ENCODE results near the gene FAM200C.

The FAM200C gene

DNA sequence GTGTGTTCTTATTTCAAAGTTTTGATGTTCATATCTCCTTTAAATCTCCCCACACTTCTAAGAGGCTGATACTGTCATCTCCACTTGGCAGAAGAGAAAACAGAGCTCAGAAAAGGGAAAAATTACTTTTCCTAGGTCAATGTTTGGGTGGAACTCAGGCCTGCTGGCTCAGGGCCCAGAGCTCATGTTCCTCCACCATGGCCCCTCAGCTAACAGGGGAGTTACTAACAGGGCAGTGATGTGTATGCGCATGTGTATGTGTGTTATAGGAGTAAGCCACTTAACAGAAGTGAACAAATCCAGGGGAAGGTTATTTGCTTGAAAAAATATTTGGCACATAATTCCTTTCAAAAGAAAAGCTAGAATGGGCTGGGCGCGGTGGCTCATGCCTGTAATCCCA, 32.0 kb downstream of the FAM200C start:
- no peak overlapping the region for H3K9ac ChIP-seq (ENCODE audit: insufficient read length, low read depth)
- TF ChIP-seq ZNF274 (IDR thresholded peaks at IDR 0.05; ENCODE audit: low read depth, low read length): no peak
- TF ChIP-seq SUZ12 (IDR thresholded peaks at IDR 0.05; ENCODE audit: extremely low read depth, insufficient read depth, insufficient read length): no peak
- TF ChIP-seq YY1 (IDR thresholded peaks at IDR 0.05; ENCODE audit: insufficient read depth, insufficient read length): no peak
- no peaks in the 10 kb centered on the region for H3K9me3 ChIP-seq (ENCODE audit: insufficient read depth, low read length)
- H3K4me1 ChIP-seq (ENCODE audit: insufficient read depth, insufficient read length): peaks cover 6% of the 10 kb centered on the region
- H3K27me3 ChIP-seq (ENCODE audit: insufficient read depth, insufficient read length): peaks cover 35% of the 10 kb centered on the region
- no peak overlapping the region for H3K4me3 ChIP-seq (ENCODE audit: insufficient read length, low read depth)
- no peak for DNase-seq (ENCODE audit: low read depth, low spot score)
- H3K36me3 ChIP-seq (ENCODE audit: insufficient read depth, insufficient read length, low read length): no peaks in the 10 kb centered on the region

DNA sequence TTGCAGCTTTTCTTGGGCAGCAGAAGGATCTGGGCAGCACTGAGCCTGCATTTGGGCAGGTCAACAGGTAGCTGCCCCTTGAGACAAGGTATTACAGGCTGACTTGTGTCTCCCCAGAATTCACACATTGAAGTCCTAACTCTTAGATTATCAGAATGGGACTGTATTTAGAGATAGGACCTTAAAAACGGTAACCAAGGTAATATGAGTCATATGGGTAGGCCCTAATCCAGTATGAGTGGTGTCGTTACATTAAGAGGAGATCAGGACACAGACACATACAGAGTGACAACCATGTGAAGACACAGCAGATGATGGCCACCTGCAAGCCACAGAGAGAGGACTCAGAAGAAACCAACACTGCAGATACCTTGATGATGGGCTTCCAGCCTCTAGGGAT, 32.6 kb downstream of the FAM200C start:
- no peak for TF ChIP-seq ZNF274 (IDR thresholded peaks at IDR 0.05; ENCODE audit: low read depth, low read length)
- no peak for TF ChIP-seq YY1 (IDR thresholded peaks at IDR 0.05; ENCODE audit: insufficient read depth, insufficient read length)
- no peak for TF ChIP-seq SUZ12 (IDR thresholded peaks at IDR 0.05; ENCODE audit: extremely low read depth, insufficient read depth, insufficient read length)
- no peak overlapping the region for H3K4me3 ChIP-seq (ENCODE audit: insufficient read length, low read depth)
- no peaks in the 10 kb centered on the region for H3K9me3 ChIP-seq (ENCODE audit: insufficient read depth, low read length)
- no peak for DNase-seq (ENCODE audit: low read depth, low spot score)
- peaks cover 35% of the 10 kb centered on the region for H3K27me3 ChIP-seq (ENCODE audit: insufficient read depth, insufficient read length)
- peaks cover 6% of the 10 kb centered on the region for H3K4me1 ChIP-seq (ENCODE audit: insufficient read depth, insufficient read length)
- H3K9ac ChIP-seq (ENCODE audit: insufficient read length, low read depth): no peak overlapping the region
- H3K36me3 ChIP-seq (ENCODE audit: insufficient read depth, insufficient read length, low read length): no peaks in the 10 kb centered on the region

DNA sequence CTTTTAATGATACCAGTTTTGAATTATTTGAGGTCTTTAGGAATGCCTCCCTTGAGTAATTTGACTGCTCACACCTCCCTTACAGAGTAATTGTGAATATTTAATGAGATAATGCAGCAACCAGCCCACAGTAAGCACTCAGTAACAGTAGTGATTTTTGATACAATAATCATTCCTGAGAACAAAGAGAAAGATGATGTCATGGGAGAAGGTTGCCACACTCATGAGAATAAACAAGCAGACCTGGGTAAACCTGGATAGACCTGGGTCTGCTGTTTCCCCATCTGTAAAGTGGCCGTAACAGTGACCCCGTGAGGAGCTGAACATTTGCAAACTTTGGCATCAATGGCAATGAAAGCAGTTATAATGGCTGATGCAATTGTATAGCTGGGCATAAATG, 33.6 kb downstream of the FAM200C start:
- DNase-seq (ENCODE audit: low read depth, low spot score): no peak
- Histone ChIP-seq H3K4me3 (ENCODE audit: insufficient read length, low read depth) (no peak overlapping the region), H3K9ac (ENCODE audit: insufficient read length, low read depth) (no peak overlapping the region), H3K4me1 (ENCODE audit: insufficient read depth, insufficient read length) (peaks cover 6% of the 10 kb centered on the region), H3K27me3 (ENCODE audit: insufficient read depth, insufficient read length) (peaks cover 28% of the 10 kb centered on the region), H3K9me3 (ENCODE audit: insufficient read depth, low read length) (no peaks in the 10 kb centered on the region), H3K36me3 (ENCODE audit: insufficient read depth, insufficient read length, low read length) (no peaks in the 10 kb centered on the region)
- no peak for TF ChIP-seq ZNF274 (IDR thresholded peaks at IDR 0.05; ENCODE audit: low read depth, low read length)
- no peak for TF ChIP-seq YY1 (IDR thresholded peaks at IDR 0.05; ENCODE audit: insufficient read depth, insufficient read length)
- no peak for TF ChIP-seq SUZ12 (IDR thresholded peaks at IDR 0.05; ENCODE audit: extremely low read depth, insufficient read depth, insufficient read length)

DNA sequence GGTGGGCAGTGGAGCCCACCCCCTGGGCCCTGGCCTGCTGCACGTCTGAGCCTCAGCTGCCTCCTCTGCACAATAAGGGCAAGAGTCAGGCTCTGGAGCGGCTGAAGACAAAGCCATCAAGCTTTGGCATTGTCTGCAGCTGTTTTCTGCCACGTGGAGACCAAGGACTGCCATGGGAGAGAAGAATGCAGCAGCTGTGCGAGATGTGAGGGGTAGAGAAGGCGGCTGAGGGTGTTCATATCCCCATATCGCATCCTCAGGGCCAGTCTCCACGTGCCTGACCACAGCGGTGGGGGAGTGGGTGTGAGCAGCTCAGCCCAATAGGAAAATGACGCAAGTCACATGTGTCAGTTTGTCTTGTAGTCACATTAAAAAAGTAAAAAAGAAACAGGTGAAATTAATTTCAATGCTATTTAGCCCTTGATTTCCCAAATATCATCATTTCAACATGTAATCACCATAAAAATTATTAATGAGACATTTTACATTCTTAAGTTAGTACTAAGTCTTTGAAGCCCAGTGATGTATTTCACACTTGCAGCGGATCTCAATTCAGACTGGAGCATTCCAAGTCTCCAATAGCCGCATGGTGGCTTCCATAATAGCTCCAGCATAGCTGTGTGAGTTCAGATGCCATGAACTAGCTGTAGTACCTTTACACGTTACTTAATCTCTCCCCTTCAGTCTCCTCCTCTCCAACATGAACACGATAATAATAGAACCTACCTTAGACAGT, 36.0 kb downstream of the FAM200C start:
- H3K9ac ChIP-seq (ENCODE audit: insufficient read length, low read depth): no peak overlapping the region
- TF ChIP-seq SUZ12 (IDR thresholded peaks at IDR 0.05; ENCODE audit: extremely low read depth, insufficient read depth, insufficient read length) (no peak), ZNF274 (IDR thresholded peaks at IDR 0.05; ENCODE audit: low read depth, low read length) (no peak), YY1 (IDR thresholded peaks at IDR 0.05; ENCODE audit: insufficient read depth, insufficient read length) (no peak)
- no peaks in the 10 kb centered on the region for H3K9me3 ChIP-seq (ENCODE audit: insufficient read depth, low read length)
- no peak overlapping the region for H3K4me3 ChIP-seq (ENCODE audit: insufficient read length, low read depth)
- H3K27me3 ChIP-seq (ENCODE audit: insufficient read depth, insufficient read length): peaks cover 4% of the 10 kb centered on the region
- no peaks in the 10 kb centered on the region for H3K36me3 ChIP-seq (ENCODE audit: insufficient read depth, insufficient read length, low read length)
- DNase-seq (ENCODE audit: low read depth, low spot score): no peak
- no peaks in the 10 kb centered on the region for H3K4me1 ChIP-seq (ENCODE audit: insufficient read depth, insufficient read length)

DNA sequence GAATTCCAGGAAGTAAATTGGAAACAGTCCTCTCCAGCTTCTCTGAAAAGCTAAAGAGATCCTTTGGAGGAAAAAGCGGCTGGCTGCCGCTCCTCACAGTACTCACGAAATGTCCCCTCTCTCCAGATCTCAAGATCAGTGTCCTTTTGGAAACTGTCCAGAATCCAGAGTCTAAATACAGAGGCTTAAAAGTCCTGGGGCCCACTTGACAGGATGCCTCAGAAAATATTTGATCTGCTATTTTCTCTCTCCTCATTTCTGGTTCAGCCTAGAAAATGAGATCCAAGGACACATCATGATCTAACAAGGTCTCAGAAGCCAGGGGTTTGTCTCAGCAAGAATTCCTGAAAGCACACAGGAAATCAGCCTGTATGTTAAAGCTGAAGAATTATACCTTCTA, 36.6 kb downstream of the FAM200C start:
- H3K27me3 ChIP-seq (ENCODE audit: insufficient read depth, insufficient read length): no peaks in the 10 kb centered on the region
- TF ChIP-seq SUZ12 (IDR thresholded peaks at IDR 0.05; ENCODE audit: extremely low read depth, insufficient read depth, insufficient read length): no peak
- no peak for TF ChIP-seq ZNF274 (IDR thresholded peaks at IDR 0.05; ENCODE audit: low read depth, low read length)
- no peak for TF ChIP-seq YY1 (IDR thresholded peaks at IDR 0.05; ENCODE audit: insufficient read depth, insufficient read length)
- DNase-seq (ENCODE audit: low read depth, low spot score): no peak
- H3K36me3 ChIP-seq (ENCODE audit: insufficient read depth, insufficient read length, low read length): no peaks in the 10 kb centered on the region
- no peak overlapping the region for H3K4me3 ChIP-seq (ENCODE audit: insufficient read length, low read depth)
- no peaks in the 10 kb centered on the region for H3K9me3 ChIP-seq (ENCODE audit: insufficient read depth, low read length)
- no peaks in the 10 kb centered on the region for H3K4me1 ChIP-seq (ENCODE audit: insufficient read depth, insufficient read length)
- H3K9ac ChIP-seq (ENCODE audit: insufficient read length, low read depth): no peak overlapping the region

DNA sequence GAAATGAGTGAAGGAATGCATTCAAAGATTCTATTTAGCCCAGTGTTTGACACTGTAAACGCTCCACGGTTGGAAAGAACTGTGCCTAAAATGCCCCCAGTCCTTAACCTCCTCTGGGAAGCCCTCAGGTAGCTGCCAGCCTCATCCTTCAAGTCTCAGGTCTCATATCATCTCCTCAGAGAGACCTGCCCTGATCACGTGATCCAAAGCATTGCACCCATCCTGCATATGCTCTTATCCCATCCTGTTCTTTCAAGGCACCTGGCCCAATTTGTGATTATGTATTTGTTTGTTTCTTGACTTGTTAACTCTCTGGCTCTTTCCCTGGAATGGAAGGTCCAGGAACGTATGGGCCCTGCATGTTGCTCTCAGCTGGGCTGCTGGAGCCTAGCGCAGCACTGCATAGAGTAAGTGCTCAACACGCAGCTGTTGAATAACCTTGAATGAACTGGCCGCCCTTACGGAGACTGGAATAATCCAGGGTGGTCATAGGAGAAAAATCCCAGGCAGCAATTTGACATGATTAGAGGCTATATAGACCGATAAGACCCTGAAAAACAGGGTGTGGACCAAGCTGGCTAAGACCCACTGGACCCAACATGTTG, 38.1 kb downstream of the FAM200C start:
- Histone ChIP-seq H3K27me3 (ENCODE audit: insufficient read depth, insufficient read length) (no peaks in the 10 kb centered on the region), H3K9ac (ENCODE audit: insufficient read length, low read depth) (no peak overlapping the region), H3K4me1 (ENCODE audit: insufficient read depth, insufficient read length) (peaks cover 3% of the 10 kb centered on the region), H3K36me3 (ENCODE audit: insufficient read depth, insufficient read length, low read length) (no peaks in the 10 kb centered on the region), H3K4me3 (ENCODE audit: insufficient read length, low read depth) (no peak overlapping the region), H3K9me3 (ENCODE audit: insufficient read depth, low read length) (no peaks in the 10 kb centered on the region)
- no peak for DNase-seq (ENCODE audit: low read depth, low spot score)
- TF ChIP-seq ZNF274 (IDR thresholded peaks at IDR 0.05; ENCODE audit: low read depth, low read length) (no peak), SUZ12 (IDR thresholded peaks at IDR 0.05; ENCODE audit: extremely low read depth, insufficient read depth, insufficient read length) (no peak), YY1 (IDR thresholded peaks at IDR 0.05; ENCODE audit: insufficient read depth, insufficient read length) (no peak)

DNA sequence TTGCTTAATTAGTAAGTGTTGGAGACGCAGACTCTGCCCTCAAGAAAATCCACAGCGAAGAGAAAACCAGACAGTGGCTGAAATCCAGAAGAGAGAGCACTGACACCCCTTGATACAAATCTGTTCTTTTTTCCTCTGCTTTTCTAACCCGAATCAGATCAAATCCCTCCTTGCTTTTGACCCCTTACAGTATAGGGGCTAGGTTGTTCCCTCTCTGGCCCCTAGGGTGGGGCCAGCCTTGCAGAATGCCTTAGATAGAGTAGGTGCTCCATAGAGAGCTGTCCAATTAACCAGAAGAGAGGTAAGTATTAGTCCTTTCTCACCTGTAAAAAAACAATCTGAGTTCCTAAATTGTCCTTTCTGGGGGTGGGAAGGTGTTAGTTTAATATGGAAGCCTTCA, 39.5 kb downstream of the FAM200C start:
- Histone ChIP-seq H3K9ac (ENCODE audit: insufficient read length, low read depth) (no peak overlapping the region), H3K4me1 (ENCODE audit: insufficient read depth, insufficient read length) (peaks cover 5% of the 10 kb centered on the region), H3K4me3 (ENCODE audit: insufficient read length, low read depth) (no peak overlapping the region), H3K9me3 (ENCODE audit: insufficient read depth, low read length) (no peaks in the 10 kb centered on the region), H3K36me3 (ENCODE audit: insufficient read depth, insufficient read length, low read length) (no peaks in the 10 kb centered on the region), H3K27me3 (ENCODE audit: insufficient read depth, insufficient read length) (no peaks in the 10 kb centered on the region)
- TF ChIP-seq ZNF274 (IDR thresholded peaks at IDR 0.05; ENCODE audit: low read depth, low read length): no peak
- no peak for TF ChIP-seq SUZ12 (IDR thresholded peaks at IDR 0.05; ENCODE audit: extremely low read depth, insufficient read depth, insufficient read length)
- TF ChIP-seq YY1 (IDR thresholded peaks at IDR 0.05; ENCODE audit: insufficient read depth, insufficient read length): no peak
- DNase-seq (ENCODE audit: low read depth, low spot score): no peak

All from NT2/D1 (cell line).